GM23248 (cell line): ENCODE data around the gene RANBP3L. TPM values are rescaled to one million over a fixed set of nuclear protein-coding genes. Genes with fewer than 3 reads are reported as not detected.
A peak's percentile ranks its signal among the peaks of the same experiment; 100 is the strongest.
"Not testable (repeated sequence)": the region's sequence is repeated elsewhere in the genome, so short reads cannot be mapped to it uniquely, and the experiment has no call there.

ENCODE experiments used
- DNase-seq: peaks from one replicate; pipeline ENCODE4 v3.0.0-alpha.2; 2015
- H2AFZ ChIP-seq: fragments of 200-600 bp; sonication (generic); 2 replicates; pipeline ENCODE4 v1.6.1; 2016; ENCODE audit warnings: antibody characterized with exemption
- H3F3A ChIP-seq: fragments of 200-600 bp; sonication (generic); 2 replicates; pipeline ENCODE4 v1.6.1; 2016; ENCODE audit warnings: mild to moderate bottlenecking, antibody characterized with exemption, mixed run types; ENCODE audit not compliant: insufficient read depth
- H3K27ac ChIP-seq: fragments of 200-600 bp; sonication (generic); 2 replicates; pipeline ENCODE4 v1.5.1; 2016; ENCODE audit warnings: mild to moderate bottlenecking
- H3K27me3 ChIP-seq: fragments of 200-600 bp; sonication (generic); replicated peaks from 2 replicates; pipeline ENCODE4 v1.6.1; 2016; ENCODE audit warnings: mild to moderate bottlenecking; ENCODE audit not compliant: insufficient read depth
- H3K36me3 ChIP-seq: fragments of 200-600 bp; sonication (generic); 2 replicates; pipeline ENCODE4 v1.6.1; 2016; ENCODE audit warnings: low read depth, mild to moderate bottlenecking
- H3K4me1 ChIP-seq: fragments of 200-600 bp; sonication (generic); 2 replicates; pipeline ENCODE4 v1.6.1; 2016; ENCODE audit warnings: mild to moderate bottlenecking; ENCODE audit not compliant: insufficient read depth
- H3K4me2 ChIP-seq: fragments of 200-600 bp; sonication (generic); one replicate; pipeline ENCODE4 v1.6.1; 2016; ENCODE audit warnings: mild to moderate bottlenecking; ENCODE audit not compliant: unreplicated experiment
- H3K4me3 ChIP-seq: fragments of 200-600 bp; sonication (generic); 2 replicates; pipeline ENCODE4 v1.5.1; 2016; ENCODE audit warnings: mild to moderate bottlenecking
- H3K79me2 ChIP-seq: fragments of 200-600 bp; sonication (generic); 2 replicates; pipeline ENCODE4 v1.6.1; 2016; ENCODE audit warnings: mild to moderate bottlenecking; ENCODE audit not compliant: insufficient read depth
- H3K9ac ChIP-seq: fragments of 200-600 bp; sonication (generic); 2 replicates; pipeline ENCODE4 v1.6.1; 2016; ENCODE audit warnings: mild to moderate bottlenecking
- H3K9me2 ChIP-seq: fragments of 200-600 bp; sonication (generic); 2 replicates; pipeline ENCODE4 v1.6.1; 2016; ENCODE audit warnings: mixed run types, mild to moderate bottlenecking, moderate library complexity; ENCODE audit not compliant: insufficient read depth
- H3K9me3 ChIP-seq: fragments of 200-600 bp; sonication (generic); one replicate; pipeline ENCODE4 v1.6.1; 2017; ENCODE audit warnings: low read depth
- H4K20me1 ChIP-seq: fragments of 200-600 bp; sonication (generic); 2 replicates; pipeline ENCODE4 v1.6.0; 2016; ENCODE audit not compliant: insufficient read depth
- EZH2 ChIP-seq: fragments of 200-600 bp; sonication (generic); IDR thresholded peaks from 2 replicates; pipeline ENCODE4 v1.6.1; 2018; ENCODE audit warnings: antibody characterized with exemption, mild to moderate bottlenecking; ENCODE audit not compliant: insufficient read depth, poor library complexity, severe bottlenecking
- EZH2phosphoT487 ChIP-seq: fragments of 200-600 bp; sonication (generic); IDR thresholded peaks from 2 replicates; pipeline ENCODE4 v1.6.1; 2018; ENCODE audit warnings: antibody characterized with exemption, moderate library complexity, mild to moderate bottlenecking, low read depth; ENCODE audit not compliant: insufficient read depth
- WGBS, 2 experiments: methylation state at CpG; one replicate each; pipeline ENCODE4 v1.1.6; 2015 to 2017; ENCODE audit warnings: low lambda C conversion rate in 2 of 2, low coverage in 1 of 2; ENCODE audit errors: missing lambda C conversion rate in 2 of 2; 5-methylcytosine and 5-hydroxymethylcytosine counted together
- in situ Hi-C: fragments of 300-500 bp; cut with MboI; formaldehyde crosslinking; loops from 2 replicates; pipeline ENCODE4 v1.15.0; 2020
- polyA plus RNA-seq: library from polyadenylated mRNA; unstranded; fragments of >200 nt; fragmentation: Nextera tagmentation; extraction: Ambion mirVana; gene quantifications from 2 replicates; pipeline ENCODE4 v1.2.1, GENCODE V29; 2016
- total RNA-seq: library from RNA; depleted of rRNA; stranded (reverse); fragments of >200 nt; shearing (Covaris generic); gene quantifications from 2 replicates; pipeline ENCODE4 v1.2.3, GENCODE V29; 2014; rRNA removed

RANBP3L gene
- total and polyA plus RNA-seq, 2 experiments from 2014 or later: not detected

DNA sequence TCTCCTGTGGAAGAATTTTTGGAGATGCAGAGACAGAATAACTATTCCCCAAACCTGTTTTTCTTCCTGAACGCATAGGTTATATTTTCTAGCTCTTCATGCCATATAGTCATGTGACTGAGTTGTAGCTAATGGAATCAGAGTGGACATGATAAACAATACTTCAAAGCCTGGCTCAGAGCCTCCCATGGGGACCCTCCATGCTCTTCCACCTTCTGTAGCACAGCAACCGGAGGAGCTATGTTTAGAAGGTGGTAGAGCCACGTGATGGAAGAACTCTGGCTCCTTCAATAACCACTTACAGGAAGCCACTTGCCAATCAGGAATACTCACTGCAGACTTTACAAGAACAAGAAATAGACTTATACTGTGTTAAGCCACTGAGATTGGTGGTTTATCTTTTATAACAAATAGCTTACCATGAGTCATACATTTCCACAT lies 99.2 kb downstream of the RANBP3L start:
- TF ChIP-seq EZH2 (no peak), EZH2phosphoT487 (no peak)
- H2AFZ ChIP-seq: no peak overlapping the region
- H3K9ac ChIP-seq: no peak overlapping the region
- H3K79me2 ChIP-seq: no peaks in the 10 kb centered on the region
- H3K9me3 ChIP-seq: no peaks in the 10 kb centered on the region
- no peaks in the 10 kb centered on the region for H3F3A ChIP-seq
- H3K27me3 ChIP-seq: no peaks in the 10 kb centered on the region
- WGBS, 2 experiments: 96 to 99% methylated on average over 3 of the region's 3 CpGs
- no peaks in the 10 kb centered on the region for H4K20me1 ChIP-seq
- peaks cover 19% of the 10 kb centered on the region; the same call in 1 of the 2 replicates for H3K36me3 ChIP-seq
- no peak overlapping the region for H3K4me3 ChIP-seq
- peak; percentile 41 for DNase-seq
- H3K4me2 ChIP-seq: no peak overlapping the region
- H3K9me2 ChIP-seq: no peaks in the 10 kb centered on the region
- in situ Hi-C loops: no loop called here
- H3K27ac ChIP-seq: no peak overlapping the region
- H3K4me1 ChIP-seq: peaks cover 9% of the 10 kb centered on the region

DNA sequence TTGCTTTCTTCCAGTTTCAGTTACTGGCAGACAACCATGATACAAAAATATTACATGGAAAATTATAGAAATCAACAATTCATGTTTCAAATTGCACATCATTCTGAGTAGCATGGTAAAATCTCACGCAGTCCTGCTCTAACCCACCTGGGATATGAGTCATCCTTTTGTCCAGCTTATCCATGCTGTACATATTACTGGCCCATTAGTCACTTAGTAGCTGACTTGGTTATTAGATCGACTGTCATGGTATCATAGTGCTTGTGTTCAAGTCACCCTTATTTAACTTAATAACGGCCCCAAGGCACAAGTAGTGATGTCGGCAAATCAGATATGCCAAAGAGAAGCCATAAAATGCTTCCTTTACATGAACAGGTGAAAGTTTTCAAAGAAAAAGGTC lies 101.2 kb downstream of the RANBP3L start:
- Histone ChIP-seq H3K4me1 (peaks cover 9% of the 10 kb centered on the region), H2AFZ (no peak overlapping the region), H3K4me2 (no peak overlapping the region), H3K79me2 (no peaks in the 10 kb centered on the region), H3K9ac (no peak overlapping the region), H3K27ac (no peak overlapping the region), H3K36me3 (peaks cover 36% of the 10 kb centered on the region), H3F3A (no peaks in the 10 kb centered on the region), H3K9me3 (no peaks in the 10 kb centered on the region), H3K27me3 (no peaks in the 10 kb centered on the region), H4K20me1 (no peaks in the 10 kb centered on the region), H3K4me3 (no peak overlapping the region), H3K9me2 (no peaks in the 10 kb centered on the region)
- WGBS, 2 experiments: 91 to 94% methylated on average over 4 of the region's 4 CpGs
- in situ Hi-C loops: no loop called here
- DNase-seq: peak; percentile 40
- no peak for TF ChIP-seq EZH2
- TF ChIP-seq EZH2phosphoT487: no peak

- Histone ChIP-seq H3K9ac (no peak overlapping the region), H3K4me1 (peaks cover 9% of the 10 kb centered on the region), H4K20me1 (no peaks in the 10 kb centered on the region), H3K9me2 (no peaks in the 10 kb centered on the region), H3F3A (no peaks in the 10 kb centered on the region), H3K27ac (no peak overlapping the region), H3K4me2 (no peak overlapping the region), H3K4me3 (no peak overlapping the region), H2AFZ (no peak overlapping the region), H3K36me3 (peaks cover 44% of the 10 kb centered on the region), H3K9me3 (no peaks in the 10 kb centered on the region), H3K27me3 (no peaks in the 10 kb centered on the region), H3K79me2 (no peaks in the 10 kb centered on the region)
- 76% methylated on average over 2 of the region's 2 CpGs for WGBS, 2 experiments
- no peak for TF ChIP-seq EZH2phosphoT487
- TF ChIP-seq EZH2: no peak
- DNase-seq: peak; percentile 17
- in situ Hi-C loops: no loop called here
Observed at GRCh38 chr5:36199620-36200019, 102.1 kb downstream of the RANBP3L start.

GRCh38 chr5:36198783-36199182 lies 102.9 kb downstream of the RANBP3L start:
- in situ Hi-C loops: not testable (repeated sequence)

More at GRCh38 chr5:36198783-36199182, 102.9 kb downstream of the RANBP3L start:
- WGBS, 2 experiments: 88 to 92% methylated on average over 2 to 3 of the region's 3 CpGs
- H3K4me1 ChIP-seq, H3K27me3 ChIP-seq, H3K4me2 ChIP-seq, H3K4me3 ChIP-seq, H2AFZ ChIP-seq, H3K9ac ChIP-seq, H3K79me2 ChIP-seq, H3K9me3 ChIP-seq, H3K27ac ChIP-seq, H3K9me2 ChIP-seq, H4K20me1 ChIP-seq, DNase-seq, H3F3A ChIP-seq: not testable (repeated sequence)
- peaks cover 44% of the 10 kb centered on the region for H3K36me3 ChIP-seq

Other genes with a start within 250 kb of the RANBP3L start
- gene UGT3A2, start 235.0 kb downstream of the RANBP3L start, total RNA-seq: not detected in 2 replicates
- gene UGT3A2, start 235.0 kb downstream of the RANBP3L start, polyA plus RNA-seq: not detected in 2 replicates
- 14.5 and 28.2 TPM in 2 replicates for gene LMBRD2, start 150.0 kb downstream of the RANBP3L start, total RNA-seq
- gene LMBRD2, start 150.0 kb downstream of the RANBP3L start, polyA plus RNA-seq: 6.9 and 7.0 TPM in 2 replicates
- gene SKP2, start 149.8 kb downstream of the RANBP3L start, total RNA-seq: 38.8 and 41.6 TPM in 2 replicates
- 31.1 and 31.5 TPM in 2 replicates for gene SKP2, start 149.8 kb downstream of the RANBP3L start, polyA plus RNA-seq
- gene NADK2, start 60.0 kb downstream of the RANBP3L start, total RNA-seq: 35.9 and 41.2 TPM in 2 replicates
- 13.2 and 15.3 TPM in 2 replicates for gene NADK2, start 60.0 kb downstream of the RANBP3L start, polyA plus RNA-seq